Renal pelvis (tissue), 4 donors: ENCODE results near the gene DNAH12. TPM values are rescaled to one million over a fixed set of nuclear protein-coding genes. Genes with fewer than 3 reads are reported as not detected.
"Not testable (repeated sequence)": the region's sequence is repeated elsewhere in the genome, so short reads cannot be mapped to it uniquely, and the experiment has no call there.

Experiments used
- DNase-seq: peaks from one replicate; pipeline ENCODE4 v3.0.0-alpha.2; 2013
- polyA plus RNA-seq, 3 donors: library from polyadenylated mRNA; unstranded; fragments of 120-200 nt; gene quantifications; one replicate each; pipeline ENCODE4 v1.2.1, GENCODE V29; 2013; ENCODE audit not compliant: insufficient read length in 3 of 3

Gene DNAH12
- polyA plus RNA-seq, 3 donors = 0.94 to 1.7 (median 1.6) TPM

DNA sequence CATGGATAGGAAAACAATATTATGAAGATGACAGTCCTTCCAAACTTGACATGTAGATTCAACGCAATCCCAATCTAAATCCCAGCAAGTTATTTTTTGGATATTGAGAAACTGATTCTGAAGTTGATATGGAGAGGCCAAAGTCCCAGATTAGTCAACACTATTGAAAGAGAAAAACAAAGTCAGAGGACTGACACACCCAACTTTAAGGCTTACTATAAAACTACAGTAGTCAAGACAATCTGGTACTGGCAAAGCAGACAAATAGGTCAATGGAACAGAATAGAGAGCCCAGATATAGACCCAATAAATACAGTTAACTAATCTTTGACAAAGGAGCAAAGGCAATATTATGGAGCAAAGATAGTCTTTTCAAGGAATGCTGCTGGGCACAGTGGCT is 132.4 kb downstream of the DNAH12 start:
- DNase-seq = no peak

- DNase-seq = no peak
Measured at GRCh38 chr3:57409471-57409870, 134.7 kb downstream of the DNAH12 start.

DNA sequence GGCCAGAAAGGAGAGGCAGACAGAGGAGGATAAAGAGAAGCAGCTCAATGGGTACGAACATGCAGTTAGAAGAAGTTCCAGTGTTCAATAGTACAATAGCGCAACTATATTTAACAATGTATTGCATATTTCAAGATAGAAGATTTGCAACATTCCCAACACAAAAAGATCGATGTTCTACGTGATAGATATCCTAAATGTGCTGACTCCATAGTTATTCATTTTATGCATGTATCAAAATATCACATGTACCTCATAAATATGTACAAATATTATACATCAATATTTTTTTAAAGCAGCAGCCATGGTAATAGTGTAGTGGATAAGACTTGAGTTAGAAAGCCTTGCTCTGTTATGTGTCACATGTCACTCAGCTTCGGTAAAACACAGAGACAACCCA is 141.5 kb downstream of the DNAH12 start:
- no peak for DNase-seq

GRCh38 chr3:57397175-57398026 is 146.7 kb downstream of the DNAH12 start:
- DNase-seq = no peak

GRCh38 chr3:57393977-57394376 is 150.2 kb downstream of the DNAH12 start:
- DNase-seq = no peak

GRCh38 chr3:57391767-57392166 is 152.4 kb downstream of the DNAH12 start:
- no peak for DNase-seq

DNA sequence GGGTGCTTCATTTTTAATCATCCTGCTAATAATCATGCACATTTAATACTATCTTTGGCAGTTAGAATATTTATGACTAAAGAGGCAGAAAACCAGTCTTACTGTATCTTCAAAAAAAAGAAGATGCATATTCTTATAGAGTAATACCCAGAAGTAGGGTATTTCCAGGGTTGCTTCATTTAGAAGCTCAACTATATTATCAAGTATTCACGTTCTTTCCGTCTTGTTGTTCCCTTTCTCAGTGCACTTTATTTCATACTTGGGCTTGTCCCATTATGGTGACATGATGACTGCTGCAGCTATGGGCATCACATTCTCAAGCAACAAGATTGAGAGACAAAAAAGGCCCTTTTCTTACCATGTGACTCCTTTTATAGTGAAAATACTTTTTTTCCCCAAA is 154.9 kb downstream of the DNAH12 start:
- DNase-seq = no peak

GRCh38 chr3:57386307-57386706 is 157.8 kb downstream of the DNAH12 start:
- no peak for DNase-seq

DNA sequence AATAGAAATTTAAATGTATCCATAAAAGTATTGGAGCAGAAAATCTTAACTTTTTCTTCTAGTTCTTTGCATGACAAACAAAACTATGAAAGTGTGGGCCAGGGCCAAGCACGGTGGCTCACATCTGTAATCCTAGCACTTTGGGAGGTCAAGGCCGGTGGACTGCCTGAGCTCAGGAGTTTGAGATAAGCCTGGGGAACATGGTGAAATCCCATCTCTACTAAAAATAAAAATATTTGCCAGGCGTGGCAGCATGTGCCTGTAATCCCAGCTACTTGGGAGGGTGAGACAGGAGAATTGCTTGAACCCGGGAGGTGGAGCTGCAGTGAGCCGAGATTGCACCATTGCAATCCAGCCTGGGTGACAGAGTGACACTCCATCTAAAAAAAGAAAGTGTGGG is 158.6 kb downstream of the DNAH12 start:
- no peak for DNase-seq

DNA sequence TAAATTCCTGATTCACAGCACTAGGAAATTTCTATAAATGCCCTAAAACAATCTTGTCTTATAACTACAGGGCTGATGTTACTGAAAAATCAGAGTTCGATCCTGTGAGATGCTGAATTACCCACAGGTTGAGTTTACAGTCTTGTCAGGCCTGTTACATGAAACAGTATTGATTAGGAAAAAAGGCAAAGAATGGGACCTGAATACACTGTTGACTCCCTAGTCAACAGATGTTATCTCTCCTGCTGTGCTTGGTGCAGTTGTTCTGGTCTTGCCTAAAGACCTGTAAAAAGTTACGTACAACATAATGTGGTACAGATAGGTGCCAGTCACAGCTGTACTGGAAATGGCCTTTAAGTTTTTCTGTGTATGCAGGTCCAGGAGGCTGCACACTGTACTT is 160.3 kb downstream of the DNAH12 start:
- DNase-seq = no peak

- peak; percentile 26 for DNase-seq
Measured at GRCh38 chr3:57383406-57383805, 160.7 kb downstream of the DNAH12 start.

GRCh38 chr3:57382933-57383332 is 161.2 kb downstream of the DNAH12 start:
- no peak for DNase-seq

GRCh38 chr3:57370341-57370740 is 173.8 kb downstream of the DNAH12 start:
- DNase-seq = no peak

DNA sequence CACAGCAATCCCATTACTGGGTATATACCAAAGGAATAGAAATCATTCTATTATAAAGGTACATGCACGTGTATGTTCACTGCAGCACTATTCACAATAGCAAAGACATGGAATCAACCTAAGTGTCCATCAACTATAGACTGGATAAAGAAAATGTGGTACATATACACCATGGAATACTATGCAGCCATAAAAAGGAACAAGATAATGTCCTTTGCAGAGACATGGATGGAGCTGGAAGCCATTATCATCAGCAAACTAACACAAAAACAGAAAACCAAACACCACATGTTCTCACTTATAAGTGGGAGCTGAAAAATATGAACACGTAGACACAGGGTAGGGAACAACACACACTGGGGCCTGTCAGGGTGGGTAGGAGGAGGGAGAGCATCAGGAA is 179.1 kb downstream of the DNAH12 start:
- DNase-seq = not testable (repeated sequence)

DNA sequence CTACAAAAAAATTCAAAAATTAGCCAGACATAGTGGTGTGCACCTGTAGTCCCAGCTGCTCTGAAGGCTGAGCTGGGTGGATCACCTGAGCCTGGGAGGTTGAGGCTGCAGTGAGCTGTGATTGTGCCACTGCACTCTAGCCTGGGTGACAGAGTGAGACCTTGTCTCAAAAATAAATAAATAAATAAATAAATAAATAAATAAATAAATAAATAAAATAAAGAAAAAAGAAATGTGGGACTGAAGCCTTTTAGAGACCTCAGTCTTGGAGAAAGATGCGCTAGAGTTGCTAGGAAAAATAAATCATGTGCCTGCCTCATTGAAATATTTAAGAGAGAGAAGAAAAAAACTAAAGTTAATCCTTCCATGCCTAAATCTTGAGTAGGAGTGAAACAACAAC is 187.9 kb downstream of the DNAH12 start:
- DNase-seq = not testable (repeated sequence)

DNA sequence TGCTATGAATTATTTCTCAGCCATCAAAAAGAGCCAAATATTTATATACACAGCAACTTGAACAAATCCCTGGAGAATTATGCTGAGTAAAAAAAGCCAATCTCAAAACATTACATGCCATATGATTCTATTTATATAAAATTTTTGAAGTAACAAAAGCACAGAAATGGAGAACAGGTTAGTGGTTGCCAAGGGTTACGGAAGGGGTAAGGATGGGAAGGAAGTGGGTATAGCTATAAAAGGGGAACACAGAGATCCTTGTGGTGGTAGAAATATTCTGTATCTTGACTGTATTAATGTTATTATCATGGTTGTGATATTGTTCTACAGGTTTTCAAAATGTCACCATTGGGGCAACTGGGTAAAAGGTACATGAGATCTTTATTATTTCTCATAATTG is 189.4 kb downstream of the DNAH12 start:
- no peak for DNase-seq

DNA sequence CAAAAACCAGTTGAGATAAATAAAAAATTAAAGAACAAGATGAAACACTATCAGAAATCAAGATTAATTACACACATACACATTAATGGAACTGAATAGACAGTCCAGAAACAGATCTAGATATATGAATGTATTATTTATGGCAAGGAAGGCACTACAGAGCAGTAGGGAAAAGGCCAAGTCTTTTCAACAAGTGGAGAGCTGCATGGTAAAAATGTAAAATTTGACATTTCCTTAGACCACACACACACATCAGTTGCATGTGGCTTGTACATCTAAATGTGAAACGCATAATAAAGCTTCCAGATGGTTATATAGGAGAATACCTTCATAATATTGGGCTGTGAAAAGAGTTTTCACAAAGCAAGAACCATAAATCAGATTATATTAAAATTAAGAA is 193.9 kb downstream of the DNAH12 start:
- DNase-seq = no peak

DNA sequence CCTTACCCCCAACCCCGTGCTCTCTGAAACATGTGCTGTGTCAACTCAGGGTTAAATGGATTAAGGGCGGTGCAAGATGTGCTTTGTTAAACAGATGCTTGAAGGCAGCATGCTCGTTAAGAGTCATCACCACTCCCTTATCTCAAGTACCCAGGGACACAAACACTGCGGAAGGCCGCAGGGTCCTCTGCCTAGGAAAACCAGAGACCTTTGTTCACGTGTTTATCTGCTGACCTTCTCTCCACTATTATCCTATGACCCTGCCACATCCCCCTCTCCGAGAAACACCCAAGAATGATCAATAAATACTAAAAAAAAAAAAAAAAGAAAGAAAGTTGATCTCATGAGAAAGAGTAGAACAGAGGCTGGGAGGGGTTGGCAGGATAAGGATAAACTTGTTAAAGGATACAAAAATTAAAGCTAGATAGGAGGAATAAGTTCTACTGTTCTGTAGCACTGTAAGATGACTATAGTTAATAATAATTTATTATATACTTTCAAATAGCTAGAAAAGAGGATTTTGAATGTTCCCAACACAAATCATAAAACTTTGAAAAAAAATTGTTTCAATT is 205.0 kb downstream of the DNAH12 start:
- DNase-seq = not testable (repeated sequence)

GRCh38 chr3:57338272-57339070 is 205.7 kb downstream of the DNAH12 start:
- not testable (repeated sequence) for DNase-seq

GRCh38 chr3:57335283-57335938 is 208.7 kb downstream of the DNAH12 start:
- no peak for DNase-seq

DNA sequence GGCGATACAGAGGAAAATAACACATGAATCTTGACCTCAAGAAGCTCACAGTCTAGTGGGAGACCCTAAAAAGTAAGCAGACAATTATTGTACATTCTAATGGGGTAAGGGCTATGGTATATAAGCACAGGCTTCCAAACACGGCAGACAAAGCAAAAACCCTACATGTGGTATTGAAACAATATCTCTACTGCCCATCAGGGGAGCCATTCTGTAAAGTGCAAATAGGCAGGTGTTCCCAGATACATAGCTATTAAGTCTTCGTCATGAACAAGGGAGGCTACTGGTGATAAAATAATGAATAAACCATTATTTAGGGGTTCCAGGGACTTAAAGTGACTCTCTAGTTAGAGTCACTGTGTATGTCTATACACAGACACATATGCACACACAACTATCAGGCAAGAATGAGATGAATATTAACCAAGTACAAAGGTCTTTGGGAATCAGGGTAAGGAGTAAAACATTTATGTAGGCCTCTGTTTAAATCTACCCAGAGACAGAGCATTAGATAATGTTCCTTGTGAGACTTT is 213.0 kb downstream of the DNAH12 start:
- DNase-seq = no peak

GRCh38 chr3:57326498-57326897 is 217.6 kb downstream of the DNAH12 start:
- not testable (repeated sequence) for DNase-seq
